Omental fat pad (tissue), 4 donors: ENCODE data around the gene GCFC2. TPM values are rescaled to one million over a fixed set of nuclear protein-coding genes. Genes with fewer than 3 reads are reported as not detected.
"Not testable (repeated sequence)": the region's sequence is repeated elsewhere in the genome, so short reads cannot be mapped to it uniquely, and the experiment has no call there.

Experiments used
- ATAC-seq: fragments of 150-250 bp; one replicate; pipeline ENCODE4 v1.9.1; 2016; ENCODE audit warnings: mild to moderate bottlenecking, moderate library complexity; ENCODE audit not compliant: low FRiP score
- DNase-seq: peaks from one replicate; pipeline ENCODE4 v3.0.0-alpha.2; 2019; ENCODE audit warnings: low spot score
- CTCF ChIP-seq, 3 donors: fragments of 450-650 bp; IDR thresholded peaks; one replicate each; pipeline ENCODE4 v1.5.1; 2016 to 2017; ENCODE audit warnings: antibody characterized with exemption in 3 of 3, mild to moderate bottlenecking in 3 of 3, moderate library complexity in 2 of 3
- total RNA-seq, 4 donors: library from RNA; depleted of rRNA; stranded (reverse); fragments of >200 nt; gene quantifications; one replicate each; pipeline ENCODE4 v1.1.0, GENCODE V29; 2016

GCFC2 gene
- total RNA-seq, 4 donors from 2014 or later, result 17.1 to 30.4 (median 28.5) TPM

DNA sequence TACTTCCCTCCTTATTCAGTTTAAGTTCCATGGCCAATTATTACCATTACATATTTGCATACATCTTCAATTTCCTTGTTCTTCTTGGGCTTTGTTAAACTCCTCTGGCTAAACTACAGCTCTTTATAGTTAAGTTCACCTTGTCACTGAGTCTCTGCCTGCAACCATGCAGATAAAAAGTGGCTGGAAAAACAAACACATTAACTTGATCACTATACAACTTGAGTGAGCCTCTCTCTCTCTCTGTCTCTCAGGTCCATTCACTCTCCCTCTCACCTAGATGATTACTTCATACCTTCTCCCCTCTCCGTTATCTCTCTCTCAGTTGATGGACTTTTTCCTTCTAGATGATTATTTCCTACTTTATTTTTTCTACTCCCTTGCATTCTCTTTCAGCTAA lies 30.3 kb downstream of the GCFC2 start:
- ATAC-seq (no peak), DNase-seq (no peak)
- TF ChIP-seq CTCF (IDR thresholded peaks at IDR 0.05), result no peak

GRCh38 chr2:75679556-75679955 lies 31.2 kb downstream of the GCFC2 start:
- no peak for ATAC-seq
- DNase-seq, result no peak
- no peak for TF ChIP-seq CTCF (IDR thresholded peaks at IDR 0.05)

GRCh38 chr2:75676464-75676863 lies 34.3 kb downstream of the GCFC2 start:
- DNase-seq (no peak), ATAC-seq (no peak)
- TF ChIP-seq CTCF (IDR thresholded peaks at IDR 0.05), result no peak

DNA sequence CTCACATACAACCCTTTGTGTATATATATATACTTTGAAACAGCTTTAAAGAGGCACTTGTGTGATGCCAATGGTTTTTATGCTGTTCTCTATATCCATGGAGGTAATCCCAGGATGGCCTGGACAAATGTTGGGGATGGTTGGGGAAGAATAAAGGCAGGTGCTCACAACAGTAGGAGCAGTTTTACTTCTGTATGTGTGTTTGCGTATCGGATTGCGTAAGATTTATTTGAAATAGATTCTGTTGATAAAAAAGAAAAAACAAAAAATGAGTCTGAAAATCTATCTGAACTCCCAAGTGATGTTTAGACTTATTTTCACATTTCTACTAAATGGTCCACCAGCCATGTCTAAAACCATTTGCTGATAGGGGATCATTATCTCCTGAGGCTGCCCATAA lies 34.8 kb downstream of the GCFC2 start:
- no peak for DNase-seq
- no peak for TF ChIP-seq CTCF (IDR thresholded peaks at IDR 0.05)
- ATAC-seq, result no peak

DNA sequence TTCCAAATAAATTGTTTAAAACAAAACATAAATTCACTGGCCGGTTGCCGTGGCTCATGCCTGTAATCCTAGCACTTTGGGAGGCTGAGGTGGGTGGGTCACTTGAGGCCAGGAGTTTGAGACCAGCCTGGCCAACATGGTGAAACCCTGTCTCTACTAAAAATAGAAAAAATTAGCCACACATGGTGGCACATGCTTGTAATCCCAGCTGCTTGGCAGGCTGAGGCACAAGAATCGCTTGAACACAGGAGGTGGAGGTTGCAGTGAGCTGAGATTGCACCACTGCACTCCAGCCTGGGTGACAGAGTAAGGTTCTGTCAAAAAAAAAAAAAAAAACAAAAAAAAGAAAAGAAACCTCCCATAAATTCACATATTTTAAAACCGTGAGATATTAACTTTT lies 35.3 kb downstream of the GCFC2 start:
- ATAC-seq, DNase-seq: not testable (repeated sequence)

- DNase-seq (no peak), ATAC-seq (no peak)
- no peak for TF ChIP-seq CTCF (IDR thresholded peaks at IDR 0.05)
Measured at GRCh38 chr2:75667884-75668283, 42.8 kb downstream of the GCFC2 start.

DNA sequence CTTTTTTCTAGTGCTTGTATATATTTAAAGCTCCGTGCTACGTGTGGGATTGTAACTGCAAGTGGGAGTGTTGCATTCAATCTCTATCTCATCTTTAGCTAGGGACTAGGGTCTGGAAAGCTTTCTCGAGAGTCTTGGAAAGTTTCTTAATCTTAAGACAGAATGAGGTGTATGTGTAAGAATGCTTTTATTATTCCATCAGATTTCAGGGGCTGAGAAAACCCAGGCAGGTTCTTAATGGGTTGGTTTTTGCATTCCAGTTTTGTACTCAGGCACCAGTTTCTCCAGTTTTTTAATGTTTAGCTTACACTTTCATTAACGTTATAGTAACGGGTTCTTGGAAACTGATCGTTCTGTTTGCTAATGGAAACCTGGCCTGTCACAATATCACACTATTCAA lies 43.8 kb downstream of the GCFC2 start:
- ATAC-seq, result no peak
- TF ChIP-seq CTCF (IDR thresholded peaks at IDR 0.05), result no peak
- no peak for DNase-seq

DNA sequence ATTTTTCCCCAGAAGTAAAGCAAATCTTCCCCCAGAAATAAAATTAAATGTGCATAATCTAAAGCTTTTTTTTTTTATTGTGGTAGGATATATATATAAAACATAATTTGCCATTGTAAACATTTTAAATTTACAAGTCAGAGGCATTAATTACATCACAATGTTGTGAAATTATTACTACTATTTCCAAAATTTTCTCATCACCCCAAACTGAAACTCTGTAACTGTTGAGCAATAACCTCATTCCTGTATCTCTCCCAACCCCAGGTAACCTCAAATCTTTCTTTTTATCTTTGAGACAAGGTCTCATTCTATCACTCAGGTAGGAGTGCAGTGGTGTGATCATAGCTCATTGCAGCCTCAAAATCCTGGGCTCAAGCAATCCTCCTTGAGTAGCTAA lies 52.9 kb downstream of the GCFC2 start:
- ATAC-seq, result no peak
- TF ChIP-seq CTCF (IDR thresholded peaks at IDR 0.05), result no peak
- DNase-seq, result no peak
